HG03139 (cell line): Measurements from ENCODE around the gene EPHA6.
"Not testable (repeated sequence)": the region's sequence is repeated elsewhere in the genome, so short reads cannot be mapped to it uniquely, and the experiment has no call there.

ENCODE experiments used
- ATAC-seq: cut with Tn5 transposase; IDR thresholded peaks from one replicate; pipeline ENCODE4 v1.9.1; 2021; ENCODE audit not compliant: unreplicated experiment

The EPHA6 gene

DNA sequence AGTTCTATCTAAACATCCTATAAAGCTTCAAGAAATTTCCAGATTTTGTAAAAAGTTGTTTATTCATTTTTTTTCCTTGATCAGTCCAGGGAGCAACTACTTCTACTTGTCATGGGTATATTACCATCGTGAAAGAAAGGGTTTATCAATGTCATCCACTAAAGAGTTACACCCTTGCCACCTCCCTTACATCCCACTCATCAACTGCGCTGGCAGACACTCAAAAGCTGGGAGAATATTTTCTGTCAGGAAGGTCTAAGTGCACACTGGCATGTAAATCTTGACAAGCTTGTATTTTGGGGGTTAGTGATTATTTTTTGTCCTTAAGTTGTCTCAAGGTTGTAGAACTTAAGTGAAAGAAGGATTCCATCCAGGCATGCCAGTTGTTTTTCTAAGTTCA is 761.8 kb downstream of the EPHA6 start:
- ATAC-seq: no peak

DNA sequence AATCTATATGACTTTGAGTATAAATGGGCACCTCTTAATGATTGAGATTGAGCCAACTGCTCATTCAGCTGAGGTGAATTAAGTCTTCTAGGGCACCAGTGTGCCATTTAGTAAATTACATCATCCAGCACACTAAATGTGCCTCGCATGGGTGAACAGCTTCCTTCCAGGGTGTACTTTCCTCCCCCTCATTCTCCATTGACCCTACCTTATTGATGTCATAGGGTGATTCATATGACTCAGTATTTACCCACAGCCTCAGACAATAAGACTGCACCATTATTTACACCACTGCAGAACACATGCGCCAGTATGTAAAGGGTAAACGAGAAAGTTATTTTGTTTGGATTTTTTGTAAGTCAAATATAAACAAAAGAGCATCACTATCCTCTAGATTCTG is 765.0 kb downstream of the EPHA6 start:
- ATAC-seq: no peak

DNA sequence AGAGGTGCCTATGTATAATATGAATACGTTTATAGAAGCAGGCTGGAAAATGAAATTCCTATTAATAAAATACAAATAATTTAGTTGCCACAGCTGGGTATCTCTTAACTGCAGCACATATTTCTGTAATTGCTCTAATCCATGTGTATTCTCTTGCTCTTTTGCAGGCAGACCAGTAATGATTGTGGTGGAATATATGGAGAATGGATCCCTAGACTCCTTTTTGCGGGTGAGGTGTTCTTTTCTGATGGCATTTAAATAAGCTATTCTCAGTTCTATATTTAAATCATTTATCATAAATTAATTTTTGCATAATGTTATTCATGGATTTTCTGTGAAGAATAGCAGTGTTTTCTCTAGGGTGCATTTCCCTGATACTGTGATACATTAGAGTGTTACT is 796.2 kb downstream of the EPHA6 start:
- no peak for ATAC-seq

- no peak for ATAC-seq
Measured at GRCh38 chr3:97612632-97613031, 798.2 kb downstream of the EPHA6 start.

GRCh38 chr3:97613139-97613538 is 798.7 kb downstream of the EPHA6 start:
- no peak for ATAC-seq

GRCh38 chr3:97620514-97620913 is 806.1 kb downstream of the EPHA6 start:
- not testable (repeated sequence) for ATAC-seq

DNA sequence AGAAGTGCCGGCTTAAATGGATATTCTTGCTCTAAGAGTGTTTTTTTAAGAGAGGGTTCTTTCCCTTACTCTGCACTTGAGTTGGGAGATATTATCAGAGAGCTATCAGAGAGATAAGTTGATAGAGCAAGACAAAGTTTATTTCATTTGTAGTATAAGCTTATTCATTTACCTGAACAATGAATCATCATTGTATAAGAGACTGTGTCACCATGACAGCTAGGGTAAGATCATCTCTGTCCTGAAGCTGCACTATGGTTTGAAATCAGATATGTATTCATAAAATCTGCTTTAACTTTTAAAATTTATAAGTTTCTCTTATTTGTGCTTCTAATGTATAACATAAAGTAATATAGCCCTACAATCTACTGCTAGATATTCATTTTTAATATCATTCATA is 822.1 kb downstream of the EPHA6 start:
- ATAC-seq: no peak

- no peak for ATAC-seq
Measured at GRCh38 chr3:97646932-97647331, 832.5 kb downstream of the EPHA6 start.

- no peak for ATAC-seq
Measured at GRCh38 chr3:97647441-97647982, 833.1 kb downstream of the EPHA6 start.

DNA sequence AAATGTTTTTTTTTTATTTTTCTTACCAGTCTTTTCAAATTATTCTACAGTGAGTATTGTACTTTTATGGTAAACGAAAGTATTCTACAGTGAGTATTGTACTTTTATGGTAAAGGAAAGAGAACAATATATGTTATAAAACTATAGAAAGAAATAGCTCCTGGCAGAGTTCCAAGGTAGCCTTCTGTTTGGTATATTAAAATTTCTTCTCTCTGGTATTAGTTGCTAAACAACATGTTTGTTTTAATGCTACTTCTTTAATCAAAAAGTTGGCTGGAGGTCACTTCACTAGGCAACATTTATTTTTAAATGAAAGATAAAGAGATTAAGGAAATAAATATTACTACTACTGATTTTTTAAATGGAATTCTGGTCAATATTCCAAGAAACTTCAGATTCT is 841.6 kb downstream of the EPHA6 start:
- ATAC-seq: no peak

DNA sequence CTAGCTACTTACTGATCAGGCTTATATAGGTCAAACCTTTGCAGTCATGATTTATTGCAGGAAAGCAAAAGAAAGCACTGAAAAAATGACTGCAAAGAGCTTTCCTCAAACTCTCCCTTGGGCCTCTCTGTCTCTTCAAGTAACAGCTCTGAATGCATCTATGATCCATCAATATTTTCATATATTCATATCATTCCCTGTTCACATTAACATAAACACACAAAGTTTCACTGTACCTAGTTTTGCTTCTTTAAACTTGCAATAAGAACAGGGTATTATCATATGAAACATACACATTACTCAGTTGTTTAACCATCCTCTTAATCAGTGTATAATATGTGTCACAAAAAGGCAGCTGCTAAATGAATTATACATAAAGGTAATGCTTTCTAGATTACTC is 842.2 kb downstream of the EPHA6 start:
- no peak for ATAC-seq

GRCh38 chr3:97658668-97659285 is 844.4 kb downstream of the EPHA6 start:
- ATAC-seq: no peak

DNA sequence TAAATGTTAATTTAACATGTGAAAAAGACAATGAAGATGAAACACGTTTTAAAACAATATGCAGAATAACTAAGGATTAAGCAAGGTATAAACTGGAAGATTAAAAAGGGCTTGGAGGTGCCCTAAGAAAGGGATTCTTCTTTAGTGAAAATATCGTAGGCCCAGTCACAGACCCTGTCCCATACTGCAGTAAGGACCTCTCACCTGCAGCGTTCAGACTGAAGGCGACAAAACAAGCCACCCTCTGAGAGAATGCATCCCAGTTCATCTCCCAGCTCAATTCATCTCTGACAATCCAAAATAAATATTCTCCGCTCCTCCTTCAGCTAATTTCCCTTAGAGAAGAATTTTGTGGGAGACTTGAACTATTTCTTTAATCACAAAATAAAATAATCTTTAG is 847.9 kb downstream of the EPHA6 start:
- no peak for ATAC-seq

- no peak for ATAC-seq
Measured at GRCh38 chr3:97662762-97663161, 848.4 kb downstream of the EPHA6 start.

DNA sequence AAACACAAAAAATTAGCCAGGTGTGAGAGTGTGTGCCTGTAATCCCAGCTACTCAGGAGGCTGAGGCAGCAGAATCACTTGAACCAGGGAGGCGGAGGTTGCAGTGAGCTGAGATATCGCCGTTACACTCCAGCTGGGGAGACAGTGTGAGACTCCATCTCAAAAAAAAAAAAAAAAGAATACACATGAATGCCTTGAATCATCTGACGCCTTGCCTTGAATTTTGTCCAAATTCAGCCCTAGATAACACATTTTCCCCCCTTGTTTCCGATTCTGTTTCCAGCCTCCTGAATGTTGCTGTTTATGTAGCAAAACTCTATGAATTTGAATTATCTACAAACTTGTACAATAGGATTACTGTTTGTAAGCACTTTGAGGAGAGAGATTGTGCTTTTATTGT is 851.5 kb downstream of the EPHA6 start:
- ATAC-seq: no peak

DNA sequence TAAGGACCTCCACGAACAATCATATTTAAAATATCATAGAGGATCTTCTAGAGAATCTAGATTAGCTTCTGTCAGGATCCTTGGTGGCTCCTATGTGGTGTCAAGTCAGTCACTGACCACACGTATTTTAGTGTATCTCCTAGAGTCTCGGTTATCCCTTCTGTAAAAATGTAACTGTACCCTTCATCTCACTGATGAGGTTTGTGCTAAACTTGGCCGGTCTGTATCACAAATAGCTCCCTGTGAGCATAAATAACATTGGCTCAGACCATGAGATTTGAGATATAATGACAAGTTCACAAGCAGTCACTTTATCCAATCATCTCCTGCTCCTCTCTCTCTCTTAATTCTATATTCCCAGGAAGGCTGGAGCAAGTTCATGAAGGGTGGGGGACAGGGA is 856.6 kb downstream of the EPHA6 start:
- ATAC-seq: no peak

DNA sequence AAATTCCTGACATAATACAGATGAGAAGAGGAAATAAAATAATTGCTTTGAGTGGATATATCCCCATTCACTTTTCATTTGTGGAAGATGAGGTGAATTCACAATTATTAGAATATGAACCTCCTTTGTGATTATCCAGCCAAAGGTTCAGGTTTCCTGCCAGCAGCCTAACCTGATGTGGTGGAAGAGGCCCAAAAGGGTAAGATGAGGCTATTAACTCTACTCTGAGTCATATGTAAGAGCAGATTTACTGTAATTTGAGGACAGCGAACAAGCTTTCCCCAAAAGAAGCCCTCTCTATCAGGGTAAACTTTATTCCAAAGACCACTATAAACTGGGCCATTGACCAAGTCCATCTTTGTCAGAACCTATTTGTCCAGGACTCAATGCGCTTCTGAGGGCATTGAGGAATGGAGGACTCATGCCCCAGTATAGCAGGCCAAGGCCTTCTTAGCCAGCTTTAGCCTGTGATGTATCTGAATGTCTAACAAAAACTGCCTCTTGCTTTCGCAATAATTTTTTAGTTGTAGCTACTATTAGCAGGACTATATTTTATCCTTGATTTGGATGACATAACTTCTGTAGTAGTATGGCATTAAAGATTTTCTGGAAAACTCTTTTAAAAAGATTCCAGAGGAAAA is 859.1 kb downstream of the EPHA6 start:
- no peak for ATAC-seq

DNA sequence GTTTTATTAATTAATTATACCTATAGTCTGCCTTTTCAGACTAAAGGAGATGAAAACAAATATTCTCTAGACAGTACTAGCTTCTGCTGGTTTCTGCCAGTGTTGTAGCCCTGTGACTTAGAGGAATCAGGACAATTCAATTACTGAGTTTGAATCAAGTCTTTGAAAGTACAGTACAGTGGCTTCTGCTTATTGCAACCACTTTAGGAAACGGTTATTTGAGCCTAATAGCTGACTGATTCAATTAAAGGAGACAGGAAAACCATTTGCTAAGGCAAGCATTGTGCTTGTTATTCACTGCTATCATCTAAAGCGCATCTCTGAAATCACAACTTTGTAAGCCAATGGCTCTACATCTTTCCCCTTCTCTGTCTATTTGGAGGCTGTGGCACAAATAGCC is 860.1 kb downstream of the EPHA6 start:
- ATAC-seq: no peak

DNA sequence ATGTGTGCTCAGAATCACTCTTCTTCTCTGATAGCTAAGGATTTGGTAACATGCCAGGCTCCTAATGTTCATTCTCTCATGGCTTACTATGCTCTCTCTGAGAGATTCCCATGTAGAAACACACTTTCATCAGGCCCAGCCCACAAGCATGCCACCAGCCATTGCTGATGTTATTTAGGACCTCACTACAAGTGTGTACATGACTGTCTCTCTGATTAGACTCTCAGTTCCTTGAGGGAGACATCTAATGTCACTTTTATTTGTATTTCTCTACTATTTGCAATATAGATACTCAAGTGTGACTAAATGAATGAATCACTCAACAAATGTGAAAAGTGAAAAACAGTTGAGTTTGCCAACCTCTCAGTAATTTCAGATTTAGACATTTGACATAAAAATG is 865.8 kb downstream of the EPHA6 start:
- no peak for ATAC-seq

- ATAC-seq: no peak
Measured at GRCh38 chr3:97680696-97681095, 866.3 kb downstream of the EPHA6 start.

GRCh38 chr3:97684490-97684889 is 870.1 kb downstream of the EPHA6 start:
- no peak for ATAC-seq

GRCh38 chr3:97686258-97686657 is 871.9 kb downstream of the EPHA6 start:
- no peak for ATAC-seq

DNA sequence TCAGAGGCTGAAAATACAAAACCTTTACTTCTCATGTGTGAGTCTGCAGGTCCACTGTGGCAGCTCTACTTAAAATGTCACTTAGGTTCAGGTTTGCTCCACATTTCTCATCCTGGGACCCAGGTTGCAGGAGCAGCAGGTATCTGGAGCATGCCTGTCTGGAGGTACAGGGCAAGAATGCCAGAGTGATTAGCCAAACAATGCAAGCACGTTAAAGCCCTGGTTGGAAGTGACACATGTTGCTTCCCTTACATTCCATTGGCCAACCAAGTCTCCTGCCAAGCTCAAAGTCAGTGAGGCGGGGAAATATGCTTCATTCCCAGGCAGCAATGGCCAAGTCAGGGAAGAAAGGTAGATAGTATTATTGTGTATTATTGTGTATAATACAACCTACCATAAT is 873.3 kb downstream of the EPHA6 start:
- ATAC-seq: no peak
